Measurements from ENCODE around the gene ZBTB34.

GRCh38 chr9:126902210-126902609 lies 41.8 kb downstream of the ZBTB34 start:
- TF ChIP-seq RAD21 (IDR thresholded peaks at IDR 0.05) (no peak), FOXA1 (IDR thresholded peaks at IDR 0.05) (no peak), MAX (IDR thresholded peaks at IDR 0.05) (no peak), TAF1 (conservative IDR thresholded peaks at IDR 0.05) (no peak)
